Stimulated activated CD8-positive, alpha-beta memory T cell treated with anti-CD3 and anti-CD28 coated beads, Interleukin-4, amount 100 ng/mL, for 4 hours (primary cell): Measurements from ENCODE around the gene DIDO1.

Source experiments
- DNase-seq, 2 donors: peaks; one replicate each; pipeline ENCODE4 v3.0.0-alpha.2; 2020; ENCODE audit warnings: low read depth in 2 of 2, low spot score in 1 of 2

DIDO1 gene

GRCh38 chr20:62837790-62838127, 88.5 kb downstream of the DIDO1 start:
- no peak for DNase-seq

- DNase-seq, result no peak
These were observed 89.3 kb downstream of the DIDO1 start for GRCh38 chr20:62836967-62837490.

GRCh38 chr20:62835931-62836861, 90.1 kb downstream of the DIDO1 start:
- DNase-seq, result no peak

GRCh38 chr20:62834967-62835730, 91.2 kb downstream of the DIDO1 start:
- DNase-seq, result no peak

- DNase-seq, result no peak
These were observed 93.3 kb downstream of the DIDO1 start for GRCh38 chr20:62832951-62833391.

GRCh38 chr20:62832212-62832922, 93.9 kb downstream of the DIDO1 start:
- DNase-seq, result no peak

- no peak for DNase-seq
These were observed 94.5 kb downstream of the DIDO1 start for GRCh38 chr20:62831854-62832211.

GRCh38 chr20:62831361-62831788, 94.9 kb downstream of the DIDO1 start:
- DNase-seq, result no peak

GRCh38 chr20:62830821-62831220, 95.5 kb downstream of the DIDO1 start:
- DNase-seq, result no peak

- DNase-seq, result no peak
These were observed 96.1 kb downstream of the DIDO1 start for GRCh38 chr20:62830251-62830650.

GRCh38 chr20:62829231-62830230, 96.8 kb downstream of the DIDO1 start:
- no peak for DNase-seq

- no peak for DNase-seq
These were observed 97.6 kb downstream of the DIDO1 start for GRCh38 chr20:62828511-62829230.

GRCh38 chr20:62828051-62828450, 98.3 kb downstream of the DIDO1 start:
- no peak for DNase-seq
